IMR-90 (cell line): ENCODE results near the gene ALG13. TPM values are rescaled to one million over a fixed set of nuclear protein-coding genes. Genes with fewer than 3 reads are reported as not detected.

Source experiments
- ATAC-seq: fragments of 200-7000 bp; cut with Tn5 transposase; 2 replicates; pipeline ENCODE4 v1.9.1; 2020; ENCODE audit warnings: low read depth, mild to moderate bottlenecking, moderate library complexity
- BruUV-seq: library from RNA; stranded (reverse); fragments of 400-500 nt; replicated peaks from 2 replicates; lab custom pipeline; 2021; lab: Mats Ljungman, UMichigan
- CTCF ChIA-PET: fragments of 300-600 bp; formaldehyde crosslinking; extraction: SDS; loops from one replicate; lab custom pipeline; 2021; ENCODE audit warnings: antibody characterized with exemption; lab: Yijun Ruan, JAX
- POLR2A ChIA-PET: fragments of 300-600 bp; sonication (Branson Sonifier 250); formaldehyde crosslinking; loops from one replicate; lab custom pipeline; 2022; ENCODE audit warnings: antibody characterized with exemption; ENCODE audit not compliant: unreplicated experiment; lab: Charles Lee
- DNase-seq: peaks from one replicate; pipeline ENCODE4 v3.0.0; 2013
- H2AFZ ChIP-seq: replicated peaks from 2 replicates; pipeline ENCODE3; 2013; ENCODE audit warnings: low read length, mild to moderate bottlenecking; ENCODE audit not compliant: poor library complexity
- H2AK5ac ChIP-seq: 2 replicates; pipeline ENCODE4 v1.6.1; 2013; ENCODE audit warnings: low read depth, low read length, inconsistent platforms
- H2AK9ac ChIP-seq: replicated peaks from 2 replicates; pipeline ENCODE3; 2013; ENCODE audit warnings: mild to moderate bottlenecking, low read depth, low read length, moderate library complexity; ENCODE audit not compliant: poor library complexity
- H2BK120ac ChIP-seq: 2 replicates; pipeline ENCODE4 v1.6.1; 2013; ENCODE audit warnings: low read depth, low read length, inconsistent platforms
- H2BK15ac ChIP-seq: 3 replicates; pipeline ENCODE4 v1.6.1; 2013; ENCODE audit warnings: low read depth, low read length, inconsistent platforms
- H2BK20ac ChIP-seq: 2 replicates; pipeline ENCODE4 v1.6.1; 2013; ENCODE audit warnings: low read depth, mild to moderate bottlenecking, inconsistent platforms, low read length, moderate library complexity
- H2BK5ac ChIP-seq: 2 replicates; pipeline ENCODE4 v1.6.1; 2013; ENCODE audit warnings: mild to moderate bottlenecking, low read depth, low read length, inconsistent platforms; ENCODE audit not compliant: poor library complexity, severe bottlenecking
- H3K14ac ChIP-seq: replicated peaks from 2 replicates; pipeline ENCODE4 v1.6.1; 2013; ENCODE audit warnings: low read depth, low read length, inconsistent platforms
- H3K18ac ChIP-seq: 2 replicates; pipeline ENCODE4 v1.6.1; 2013; ENCODE audit warnings: low read depth, low read length, control low read depth
- H3K23ac ChIP-seq: 2 replicates; pipeline ENCODE4 v1.6.1; 2013; ENCODE audit warnings: low read depth, low read length, inconsistent platforms
- H3K27ac ChIP-seq: 2 replicates; pipeline ENCODE4 v1.5.1; 2013; ENCODE audit warnings: mild to moderate bottlenecking, control low read depth, low read length; ENCODE audit not compliant: insufficient read depth
- H3K27me3 ChIP-seq: 2 replicates; pipeline ENCODE4 v1.6.1; 2013; ENCODE audit warnings: low read length; ENCODE audit not compliant: control insufficient read depth, insufficient read depth
- H3K36me3 ChIP-seq: 2 replicates; pipeline ENCODE4 v1.6.1; 2013; ENCODE audit warnings: low read length, mixed read lengths; ENCODE audit not compliant: control insufficient read depth, insufficient read depth
- H3K4ac ChIP-seq: 2 replicates; pipeline ENCODE4 v1.6.1; 2013; ENCODE audit warnings: low read depth, low read length, inconsistent platforms
- H3K4me1 ChIP-seq: 2 replicates; pipeline ENCODE4 v1.6.1; 2013; ENCODE audit warnings: low read length, mixed read lengths; ENCODE audit not compliant: control insufficient read depth, insufficient read depth
- H3K4me2 ChIP-seq: 2 replicates; pipeline ENCODE4 v1.6.1; 2013; ENCODE audit warnings: low read depth, mild to moderate bottlenecking, control low read depth, low read length, moderate library complexity
- H3K4me3 ChIP-seq: 2 replicates; pipeline ENCODE4 v1.5.1; 2013; ENCODE audit warnings: low read depth, mild to moderate bottlenecking, control low read depth, low read length, moderate library complexity; ENCODE audit not compliant: insufficient read depth
- H3K56ac ChIP-seq: 2 replicates; pipeline ENCODE4 v1.6.1; 2013; ENCODE audit warnings: low read length, inconsistent platforms; ENCODE audit not compliant: insufficient read depth; ENCODE audit errors: extremely low read depth
- H3K79me1 ChIP-seq, 2 experiments: 2 replicates each; pipeline ENCODE4 v1.6.1; 2013; ENCODE audit warnings: low read length in 2 of 2, inconsistent platforms in 1 of 2, low read depth in 1 of 2
- H3K9ac ChIP-seq: 2 replicates; pipeline ENCODE4 v1.6.1; 2013; ENCODE audit warnings: low read depth, low read length, control low read depth
- H3K9me1 ChIP-seq: 2 replicates; pipeline ENCODE4 v1.6.1; 2013; ENCODE audit warnings: low read length, inconsistent platforms; ENCODE audit not compliant: insufficient read depth
- H3K9me3 ChIP-seq: 2 replicates; pipeline ENCODE4 v1.6.1; 2013; ENCODE audit warnings: low read length; ENCODE audit not compliant: control insufficient read depth, insufficient read depth
- H4K20me1 ChIP-seq: 2 replicates; pipeline ENCODE4 v1.6.1; 2013; ENCODE audit warnings: low read length, inconsistent platforms; ENCODE audit not compliant: insufficient read depth
- H4K5ac ChIP-seq: 2 replicates; pipeline ENCODE4 v1.6.1; 2013; ENCODE audit warnings: mild to moderate bottlenecking, low read depth, low read length, control low read depth
- H4K8ac ChIP-seq, 2 experiments: 2 replicates each; pipeline ENCODE4 v1.6.1; 2013; ENCODE audit warnings: low read depth in 2 of 2, low read length in 2 of 2, control low read depth in 1 of 2, inconsistent platforms in 1 of 2
- H4K91ac ChIP-seq: 2 replicates; pipeline ENCODE4 v1.6.1; 2013; ENCODE audit warnings: low read depth, low read length, inconsistent platforms; ENCODE audit not compliant: insufficient read depth
- POLR2A ChIP-seq: IDR thresholded peaks from 2 replicates; pipeline ENCODE4 v1.6.1; 2012; ENCODE audit warnings: mild to moderate bottlenecking, low read depth, low read length
- RAD21 ChIP-seq: IDR thresholded peaks from 2 replicates; pipeline ENCODE4 v1.6.1; 2012; ENCODE audit warnings: low read length, improper control_type of control experiment
- WGBS, 2 experiments: methylation state at CpG; one replicate each; pipeline versions ENCODE4 v1.1.5 to v1.1.7; 2013; ENCODE audit warnings: missing lambda C conversion rate in 2 of 2; ENCODE audit not compliant: insufficient read length in 1 of 2; ENCODE audit errors: extremely low coverage in 2 of 2; 5-methylcytosine and 5-hydroxymethylcytosine counted together
- dilution Hi-C: fragments of 300-500 bp; cut with HindIII; formaldehyde crosslinking; loops from one replicate; pipeline ENCODE4 v1.14.3; 2018; ENCODE audit warnings: low sequenced_read_pairs; ENCODE audit not compliant: unreplicated experiment
- in situ Hi-C: fragments of 300-500 bp; cut with MboI; formaldehyde crosslinking; loops from 3 replicates; pipeline ENCODE4 v1.14.3; 2019; ENCODE audit warnings: low sequenced_read_pairs, inconsistent platforms, mixed read lengths
- intact Hi-C: fragments of 100-400 bp; cut with micrococcal nuclease; formaldehyde crosslinking; loops from 2 replicates; pipeline ENCODE4 v1.10.0; 2022
- polyA plus RNA-seq, 3 experiments: library from polyadenylated mRNA; depleted of rRNA; stranded (reverse); fragments of >200 nt; gene quantifications; 2 replicates each; pipeline ENCODE4 v1.2.3, GENCODE V29; 2012; ENCODE audit warnings: low replicate concordance in 1 of 3
- total RNA-seq: library from RNA; depleted of rRNA; stranded (reverse); fragments of >200 nt; gene quantifications from 2 replicates; pipeline ENCODE4 v1.2.3, GENCODE V29; 2012
- TF ChIP-seq, protein P1 (sequence below): conservative IDR thresholded peaks from 2 replicates; pipeline ENCODE4 v1.5.1; 2012; ENCODE audit warnings: mild to moderate bottlenecking, low read depth, low read length, improper control_type of control experiment

ALG13 gene
- total and polyA plus RNA-seq, 2 of the 4 experiments (the other 2 are of a cell fraction) = 42.7 to 54.0 TPM

DNA sequence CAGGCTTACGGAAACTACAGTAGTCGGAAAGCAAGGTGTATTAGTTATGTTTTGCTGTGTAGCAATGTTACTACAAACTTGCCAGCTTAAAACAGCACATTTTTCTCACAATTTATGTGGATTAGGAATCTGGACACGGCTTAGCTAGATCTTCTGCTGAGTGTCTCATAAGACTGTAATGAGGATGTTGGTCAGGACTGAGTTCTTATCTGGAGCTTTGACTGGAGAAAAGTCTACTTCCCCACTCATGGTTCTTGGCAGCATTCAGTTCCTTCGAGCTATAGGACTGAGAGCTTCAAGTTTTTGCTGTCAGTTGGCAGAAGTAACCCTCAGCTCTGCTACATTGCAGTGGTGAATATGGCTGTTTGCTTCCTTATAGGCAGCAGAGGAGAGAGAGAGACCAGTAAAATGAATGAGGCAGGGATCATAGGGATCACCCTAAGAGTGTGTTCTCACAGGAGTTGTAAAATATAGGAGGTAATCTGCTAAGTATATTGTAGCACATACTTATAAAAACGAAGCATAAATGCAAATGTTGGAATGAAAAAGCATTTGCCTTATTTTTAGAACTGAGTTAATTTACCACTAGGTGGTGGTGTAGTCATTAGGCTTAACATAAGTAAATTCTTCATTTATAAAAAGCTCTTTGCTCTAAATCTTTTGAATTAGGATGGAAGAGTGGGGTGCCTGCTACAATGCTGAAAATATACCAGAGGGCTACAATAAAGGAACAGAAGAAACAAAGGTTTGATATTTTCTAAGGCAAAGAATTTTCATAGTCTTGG is 38.6 kb downstream of the ALG13 start:
- Histone ChIP-seq H4K8ac (no peak overlapping the region), H3K9me3 (no peaks in the 10 kb centered on the region), H4K91ac (no peak overlapping the region), H2AK5ac (no peak overlapping the region), H3K4me3 (no peak overlapping the region), H3K18ac (no peak overlapping the region), H2BK20ac (no peak overlapping the region), H2BK5ac (no peak overlapping the region), H4K20me1 (no peaks in the 10 kb centered on the region), H3K14ac (no peak overlapping the region), H3K4me2 (no peak overlapping the region), H3K4me1 (0 out of 2 replicates have a peak, but pooled peaks cover 2% of the 10 kb centered on the region), H3K9ac (no peak overlapping the region), H3K27me3 (no peaks in the 10 kb centered on the region), H3K4ac (no peak overlapping the region), H3K79me1 (no peaks in the 10 kb centered on the region), H3K23ac (no peak overlapping the region), H2AK9ac (no peak overlapping the region), H3K27ac (no peak overlapping the region), H4K5ac (no peak overlapping the region), H3K9me1 (no peaks in the 10 kb centered on the region), H2BK120ac (no peak overlapping the region), H3K36me3 (no peaks in the 10 kb centered on the region), H2BK15ac (no peak overlapping the region), H2AFZ (no peak overlapping the region), H3K56ac (no peak overlapping the region)
- intact Hi-C loops = loop anchor here (1.0 to 10.0 kb wide), 3 partner anchors 324 to 923 kb away; no protein-coding TSS in a partner anchor
- dilution Hi-C loops = no loop called here
- peak; percentile 34; the same call in 1 of the 2 replicates for TF ChIP-seq RAD21
- no peak for TF ChIP-seq POLR2A
- TF ChIP-seq, protein P1, sequence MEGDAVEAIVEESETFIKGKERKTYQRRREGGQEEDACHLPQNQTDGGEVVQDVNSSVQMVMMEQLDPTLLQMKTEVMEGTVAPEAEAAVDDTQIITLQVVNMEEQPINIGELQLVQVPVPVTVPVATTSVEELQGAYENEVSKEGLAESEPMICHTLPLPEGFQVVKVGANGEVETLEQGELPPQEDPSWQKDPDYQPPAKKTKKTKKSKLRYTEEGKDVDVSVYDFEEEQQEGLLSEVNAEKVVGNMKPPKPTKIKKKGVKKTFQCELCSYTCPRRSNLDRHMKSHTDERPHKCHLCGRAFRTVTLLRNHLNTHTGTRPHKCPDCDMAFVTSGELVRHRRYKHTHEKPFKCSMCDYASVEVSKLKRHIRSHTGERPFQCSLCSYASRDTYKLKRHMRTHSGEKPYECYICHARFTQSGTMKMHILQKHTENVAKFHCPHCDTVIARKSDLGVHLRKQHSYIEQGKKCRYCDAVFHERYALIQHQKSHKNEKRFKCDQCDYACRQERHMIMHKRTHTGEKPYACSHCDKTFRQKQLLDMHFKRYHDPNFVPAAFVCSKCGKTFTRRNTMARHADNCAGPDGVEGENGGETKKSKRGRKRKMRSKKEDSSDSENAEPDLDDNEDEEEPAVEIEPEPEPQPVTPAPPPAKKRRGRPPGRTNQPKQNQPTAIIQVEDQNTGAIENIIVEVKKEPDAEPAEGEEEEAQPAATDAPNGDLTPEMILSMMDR = peak; percentile 32
- ChIA-PET POLR2A (interaction anchor here (0.6 to 1.0 kb wide), 2 partner anchors 9 to 19 kb away, joined by 3 read pairs; no protein-coding TSS in a partner anchor), CTCF (interaction anchor here (0.5 to 2.1 kb wide), 5 partner anchors 9 to 968 kb away, joined by 3 to 8 read pairs (median 3); partner anchors contain the start of gene ALG13)
- in situ Hi-C loops = loop anchor here (25.0 kb wide), 1 partner anchor 918 kb away; no protein-coding TSS in a partner anchor
- ATAC-seq = peak; percentile 35
- no CpG with 5 or more reads among the region's 5 CpGs for WGBS, 2 experiments
- no TSS peak for BruUV-seq
- DNase-seq = peak; percentile 16
